Endothelial cell (in vitro differentiated cells): Measurements from ENCODE around the gene KYAT1. TPM values are rescaled to one million over a fixed set of nuclear protein-coding genes. Genes with fewer than 3 reads are reported as not detected.

Experiments
- DNase-seq: peaks from one replicate; pipeline ENCODE4 v3.0.0; 2021; ENCODE audit warnings: low spot score
- H3K27ac Mint-ChIP-seq: one replicate; pipeline ENCODE4 v1.8.0; 2021; ENCODE audit warnings: mixed read lengths, inconsistent platforms; ENCODE audit not compliant: unreplicated experiment
- H3K27me3 Mint-ChIP-seq: one replicate; pipeline ENCODE4 v1.8.0; 2021; ENCODE audit warnings: mild to moderate bottlenecking, moderate library complexity, mixed read lengths, inconsistent platforms; ENCODE audit not compliant: unreplicated experiment
- H3K36me3 Mint-ChIP-seq: one replicate; pipeline ENCODE4 v1.8.0; 2021; ENCODE audit warnings: mild to moderate bottlenecking, low read depth, mixed read lengths, inconsistent platforms; ENCODE audit not compliant: unreplicated experiment
- H3K4me1 Mint-ChIP-seq: one replicate; pipeline ENCODE4 v1.8.0; 2021; ENCODE audit warnings: mild to moderate bottlenecking, mixed read lengths, inconsistent platforms; ENCODE audit not compliant: unreplicated experiment
- H3K4me3 Mint-ChIP-seq: one replicate; pipeline ENCODE4 v1.8.0; 2021; ENCODE audit warnings: mild to moderate bottlenecking, mixed read lengths, inconsistent platforms; ENCODE audit not compliant: unreplicated experiment
- H3K9me3 Mint-ChIP-seq: one replicate; pipeline ENCODE4 v1.8.0; 2021; ENCODE audit warnings: mixed read lengths, inconsistent platforms; ENCODE audit not compliant: unreplicated experiment
- total RNA-seq: library from RNA; stranded (reverse); fragmentation: NEBNext Ultra II Directional; extraction: Animal tissue kit (Norgen Biotek cat#: 25700); gene quantifications from one replicate; pipeline ENCODE4 v1.2.1, GENCODE V29; 2021; ENCODE audit not compliant: unreplicated experiment
- TF ChIP-seq, protein P1 (sequence below): fragments of 200-600 bp; sonication (generic); IDR thresholded peaks from one replicate; pipeline ENCODE4 v1.5.0; 2021; ENCODE audit warnings: antibody characterized with exemption; ENCODE audit not compliant: unreplicated experiment

Gene KYAT1
- total RNA-seq, 1 donor from 2014 or later: 3.3 TPM

DNA sequence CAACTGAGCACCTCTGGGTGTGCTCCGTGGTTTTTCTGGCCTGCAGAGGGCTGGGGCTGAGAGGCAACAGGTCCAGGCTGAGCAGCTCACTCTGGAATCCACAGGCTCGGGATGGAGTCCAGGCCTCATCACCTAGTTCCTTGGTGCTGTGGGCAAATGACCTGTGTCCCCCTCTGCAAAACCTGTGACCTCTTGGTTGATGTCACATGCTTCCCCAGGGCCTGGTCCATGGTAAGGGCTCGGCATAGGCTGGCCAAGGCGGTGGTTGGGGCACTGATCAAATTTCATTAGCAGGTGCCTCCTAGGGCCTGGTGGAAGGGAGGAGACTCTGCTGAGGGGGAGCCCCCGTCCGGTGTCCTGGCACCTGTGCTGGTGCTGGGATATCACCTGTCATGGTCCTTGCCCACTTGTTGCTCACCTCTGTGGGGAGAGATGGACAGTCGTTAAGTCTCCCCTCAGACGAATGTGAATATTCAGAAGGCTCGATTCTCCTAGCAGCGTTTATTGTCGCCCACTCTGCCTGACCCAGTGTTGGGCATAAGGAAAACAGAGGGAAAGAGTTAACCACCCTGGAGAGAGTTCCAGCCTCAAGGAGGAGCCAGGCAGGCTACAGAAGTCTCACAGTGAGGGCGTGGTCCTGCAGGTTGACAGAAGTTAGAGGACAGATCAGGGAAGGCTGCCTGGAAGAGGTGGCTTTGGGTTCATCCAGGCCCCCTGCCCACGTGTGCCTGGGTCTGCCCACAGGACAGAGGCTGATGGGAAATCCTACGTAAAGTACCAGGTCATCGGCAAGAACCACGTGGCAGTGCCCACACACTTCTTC lies 60.0 kb downstream of the KYAT1 start:
- Mint-ChIP-seq H3K36me3 (peaks cover 14% of the 10 kb centered on the region), H3K27ac (no peak overlapping the region), H3K4me3 (no peak overlapping the region), H3K27me3 (peaks cover 14% of the 10 kb centered on the region), H3K4me1 (peaks cover 3% of the 10 kb centered on the region), H3K9me3 (no peaks in the 10 kb centered on the region)
- no peak for DNase-seq
- TF ChIP-seq, protein P1, sequence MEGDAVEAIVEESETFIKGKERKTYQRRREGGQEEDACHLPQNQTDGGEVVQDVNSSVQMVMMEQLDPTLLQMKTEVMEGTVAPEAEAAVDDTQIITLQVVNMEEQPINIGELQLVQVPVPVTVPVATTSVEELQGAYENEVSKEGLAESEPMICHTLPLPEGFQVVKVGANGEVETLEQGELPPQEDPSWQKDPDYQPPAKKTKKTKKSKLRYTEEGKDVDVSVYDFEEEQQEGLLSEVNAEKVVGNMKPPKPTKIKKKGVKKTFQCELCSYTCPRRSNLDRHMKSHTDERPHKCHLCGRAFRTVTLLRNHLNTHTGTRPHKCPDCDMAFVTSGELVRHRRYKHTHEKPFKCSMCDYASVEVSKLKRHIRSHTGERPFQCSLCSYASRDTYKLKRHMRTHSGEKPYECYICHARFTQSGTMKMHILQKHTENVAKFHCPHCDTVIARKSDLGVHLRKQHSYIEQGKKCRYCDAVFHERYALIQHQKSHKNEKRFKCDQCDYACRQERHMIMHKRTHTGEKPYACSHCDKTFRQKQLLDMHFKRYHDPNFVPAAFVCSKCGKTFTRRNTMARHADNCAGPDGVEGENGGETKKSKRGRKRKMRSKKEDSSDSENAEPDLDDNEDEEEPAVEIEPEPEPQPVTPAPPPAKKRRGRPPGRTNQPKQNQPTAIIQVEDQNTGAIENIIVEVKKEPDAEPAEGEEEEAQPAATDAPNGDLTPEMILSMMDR: no peak

DNA sequence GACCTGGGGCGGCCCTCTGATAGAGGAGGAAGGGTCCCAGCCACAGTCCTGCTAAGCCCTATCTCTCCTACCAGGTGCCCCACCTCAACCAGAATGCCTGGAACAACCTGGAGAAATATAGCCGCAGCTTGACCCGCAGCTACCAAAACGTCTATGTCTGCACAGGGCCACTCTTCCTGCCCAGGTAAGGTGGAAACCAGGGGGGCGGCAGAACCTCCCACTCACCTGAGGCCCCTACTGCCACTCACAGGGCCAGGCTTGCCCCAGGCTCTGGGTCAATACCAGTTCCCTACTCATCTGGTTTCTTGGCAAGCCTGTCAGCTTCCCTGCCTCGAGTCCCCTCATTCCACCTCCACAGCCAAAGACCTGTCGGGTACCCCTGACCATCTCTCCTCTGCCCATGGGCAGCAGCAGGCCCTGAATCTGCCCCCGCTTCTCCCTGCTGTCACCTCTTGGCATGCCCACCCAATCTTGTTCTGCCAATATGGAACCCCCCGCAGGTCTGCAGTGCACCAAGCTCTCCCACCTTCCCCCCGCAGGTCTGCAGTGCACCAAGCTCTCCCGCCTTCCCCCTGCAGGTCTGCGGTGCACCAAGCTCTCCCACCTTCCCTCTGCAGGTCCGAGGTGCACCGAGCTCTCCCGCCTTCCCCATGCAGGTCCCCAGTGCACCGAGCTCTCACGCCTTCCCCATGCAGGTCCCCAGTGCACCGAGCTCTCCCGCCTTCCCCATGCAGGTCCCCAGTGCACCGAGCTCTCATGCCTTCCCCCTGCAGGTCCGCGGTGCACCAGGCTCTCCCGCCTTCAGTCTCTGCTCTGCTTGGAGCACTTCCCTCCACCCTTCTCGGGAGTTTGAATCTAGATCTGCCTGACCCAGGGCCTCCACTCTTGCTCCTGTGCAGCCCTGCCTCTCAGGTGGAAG lies 60.8 kb downstream of the KYAT1 start:
- TF ChIP-seq, protein P1: no peak
- peaks cover 14% of the 10 kb centered on the region for H3K27me3 Mint-ChIP-seq
- H3K27ac Mint-ChIP-seq: no peak overlapping the region
- no peak for DNase-seq
- H3K4me3 Mint-ChIP-seq: no peak overlapping the region
- H3K36me3 Mint-ChIP-seq: peaks cover 14% of the 10 kb centered on the region
- H3K9me3 Mint-ChIP-seq: no peaks in the 10 kb centered on the region
- H3K4me1 Mint-ChIP-seq: peaks cover 3% of the 10 kb centered on the region

DNA sequence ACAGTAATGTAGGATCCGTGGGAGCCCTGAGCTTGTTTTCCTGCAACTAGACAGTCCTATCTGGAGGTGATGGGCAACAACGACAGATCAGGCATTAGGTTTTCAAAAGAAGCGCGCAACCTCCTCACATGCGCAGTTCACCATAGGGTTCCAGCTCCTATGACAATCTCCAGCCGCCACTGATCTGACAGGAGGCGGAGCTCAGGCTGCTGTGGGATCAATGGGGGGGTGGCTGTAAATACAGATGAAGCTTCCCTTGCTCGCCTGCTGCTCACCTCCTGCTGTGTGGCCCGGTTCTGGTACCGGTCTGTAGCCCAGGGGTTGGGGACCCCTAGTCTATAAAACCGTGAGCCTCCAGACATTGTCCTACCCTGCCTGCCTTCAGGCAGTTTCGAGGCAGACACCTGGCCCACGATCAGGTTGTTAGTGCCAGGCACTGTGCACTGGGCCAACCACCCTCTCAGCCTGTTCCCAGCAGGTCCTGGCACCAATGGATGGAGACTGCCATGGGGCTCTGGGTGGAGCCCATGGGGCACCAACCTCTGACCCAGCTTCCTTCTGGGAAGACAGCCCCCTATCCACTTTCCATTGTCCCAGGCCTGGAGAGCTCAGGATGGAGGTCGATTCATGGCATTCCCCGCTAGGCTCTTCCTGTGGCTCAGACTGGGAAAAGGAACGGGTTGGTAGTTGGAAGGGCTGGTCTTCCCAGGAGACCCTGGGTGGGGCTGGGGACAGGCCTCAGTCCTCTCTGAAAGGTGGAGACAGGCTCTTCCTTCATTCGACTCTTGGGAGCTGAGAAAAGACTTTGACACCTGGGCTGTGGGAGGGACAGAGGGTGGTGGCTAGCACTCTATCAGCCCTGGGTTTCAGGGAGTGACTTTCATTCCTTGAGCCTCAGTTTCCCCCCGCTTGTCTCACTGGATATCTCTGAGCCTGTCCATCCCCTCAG lies 61.8 kb downstream of the KYAT1 start:
- Mint-ChIP-seq H3K4me3 (peak overlapping the region; percentile 81), H3K27me3 (peaks cover 12% of the 10 kb centered on the region), H3K9me3 (no peaks in the 10 kb centered on the region), H3K4me1 (peaks cover 3% of the 10 kb centered on the region), H3K27ac (no peak overlapping the region), H3K36me3 (peaks cover 9% of the 10 kb centered on the region)
- TF ChIP-seq, protein P1: no peak
- no peak for DNase-seq

DNA sequence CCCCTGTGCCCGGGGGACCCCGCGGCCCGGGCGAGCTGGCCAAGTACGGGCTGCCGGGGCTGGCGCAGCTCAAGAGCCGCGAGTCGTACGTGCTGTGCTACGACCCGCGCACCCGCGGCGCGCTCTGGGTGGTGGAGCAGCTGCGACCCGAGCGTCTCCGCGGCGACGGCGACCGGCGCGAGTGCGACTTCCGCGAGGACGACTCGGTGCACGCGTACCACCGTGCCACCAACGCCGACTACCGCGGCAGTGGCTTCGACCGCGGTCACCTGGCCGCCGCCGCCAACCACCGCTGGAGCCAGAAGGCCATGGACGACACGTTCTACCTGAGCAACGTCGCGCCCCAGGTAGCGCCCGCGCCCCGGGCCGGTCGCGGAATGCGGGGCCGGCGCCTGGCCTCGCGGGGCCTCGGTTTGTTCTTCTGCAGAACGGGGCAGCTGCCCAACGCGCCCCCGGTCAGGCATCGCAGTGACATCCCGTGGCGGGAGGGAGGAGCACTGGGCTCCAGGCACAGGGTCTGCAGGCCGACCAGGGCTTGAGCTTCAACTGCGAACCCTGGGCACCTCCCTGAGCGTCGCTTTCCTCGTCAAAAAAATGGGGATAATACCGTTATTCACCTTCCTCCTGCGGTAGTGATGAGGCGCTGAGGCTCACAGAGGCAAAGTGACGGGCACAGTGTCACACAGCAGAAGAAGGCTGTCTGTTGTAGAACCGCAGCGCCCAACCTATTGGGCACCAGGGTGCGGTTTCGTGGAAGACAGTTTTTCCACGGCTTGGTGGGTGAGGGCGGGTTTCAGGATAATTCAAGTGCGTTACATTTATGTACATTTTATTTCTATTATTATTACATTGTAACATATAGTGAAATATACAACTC lies 62.7 kb downstream of the KYAT1 start:
- H3K27ac Mint-ChIP-seq: peak overlapping the region; percentile 36
- H3K9me3 Mint-ChIP-seq: no peaks in the 10 kb centered on the region
- peaks cover 8% of the 10 kb centered on the region for H3K27me3 Mint-ChIP-seq
- peaks cover 9% of the 10 kb centered on the region for H3K36me3 Mint-ChIP-seq
- peak; percentile 42 for DNase-seq
- TF ChIP-seq, protein P1: no peak
- H3K4me3 Mint-ChIP-seq: peak overlapping the region; percentile 81
- H3K4me1 Mint-ChIP-seq: peaks cover 3% of the 10 kb centered on the region
